ENCODE results near the gene NOL4L.

DNA sequence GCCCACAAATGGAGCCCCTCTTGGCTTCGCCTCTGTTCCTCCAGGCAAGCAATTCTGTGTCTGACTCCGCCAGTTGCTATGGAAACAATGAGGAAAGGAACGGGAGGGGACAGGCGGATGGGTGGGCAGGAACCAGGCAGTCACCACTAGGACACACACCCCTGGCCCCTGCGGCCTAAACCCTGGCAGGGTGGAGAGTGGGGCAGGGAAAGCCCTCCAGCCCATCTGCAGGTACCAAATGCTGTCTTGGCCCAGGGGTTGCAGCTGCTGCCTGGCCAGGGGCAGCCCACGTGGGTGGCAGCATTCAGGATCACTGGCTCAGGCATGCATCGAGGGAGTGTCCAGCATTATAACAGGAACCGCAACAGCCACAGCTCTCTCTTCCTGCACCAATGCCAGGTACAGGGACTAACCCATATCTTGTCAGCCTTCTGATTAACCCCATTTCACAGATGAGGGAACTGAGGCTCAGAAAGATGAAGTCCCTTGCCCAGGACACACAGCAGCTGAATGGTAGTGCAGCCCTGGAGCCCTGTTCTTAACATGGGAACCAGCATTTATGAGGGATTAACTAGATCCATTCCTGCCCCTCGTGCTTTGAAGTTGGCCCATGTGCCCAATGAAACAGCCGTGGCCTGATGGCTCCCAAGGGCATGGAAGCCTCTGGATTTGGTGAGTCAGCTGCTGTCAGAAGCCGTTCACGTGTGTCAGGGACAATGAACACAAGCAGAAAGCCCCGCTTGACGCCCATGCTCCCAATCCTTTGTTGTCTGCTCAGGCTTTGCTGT, 66.3 kb downstream of the NOL4L start:
- TF ChIP-seq POLR2A (IDR thresholded peaks at IDR 0.05) = no peak
- TF ChIP-seq, protein P1, sequence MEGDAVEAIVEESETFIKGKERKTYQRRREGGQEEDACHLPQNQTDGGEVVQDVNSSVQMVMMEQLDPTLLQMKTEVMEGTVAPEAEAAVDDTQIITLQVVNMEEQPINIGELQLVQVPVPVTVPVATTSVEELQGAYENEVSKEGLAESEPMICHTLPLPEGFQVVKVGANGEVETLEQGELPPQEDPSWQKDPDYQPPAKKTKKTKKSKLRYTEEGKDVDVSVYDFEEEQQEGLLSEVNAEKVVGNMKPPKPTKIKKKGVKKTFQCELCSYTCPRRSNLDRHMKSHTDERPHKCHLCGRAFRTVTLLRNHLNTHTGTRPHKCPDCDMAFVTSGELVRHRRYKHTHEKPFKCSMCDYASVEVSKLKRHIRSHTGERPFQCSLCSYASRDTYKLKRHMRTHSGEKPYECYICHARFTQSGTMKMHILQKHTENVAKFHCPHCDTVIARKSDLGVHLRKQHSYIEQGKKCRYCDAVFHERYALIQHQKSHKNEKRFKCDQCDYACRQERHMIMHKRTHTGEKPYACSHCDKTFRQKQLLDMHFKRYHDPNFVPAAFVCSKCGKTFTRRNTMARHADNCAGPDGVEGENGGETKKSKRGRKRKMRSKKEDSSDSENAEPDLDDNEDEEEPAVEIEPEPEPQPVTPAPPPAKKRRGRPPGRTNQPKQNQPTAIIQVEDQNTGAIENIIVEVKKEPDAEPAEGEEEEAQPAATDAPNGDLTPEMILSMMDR (IDR thresholded peaks at IDR 0.05) = no peak
